OCI-LY1 (cell line): Measurements from ENCODE around the gene DLL4.

Experiments used
- H2AFZ ChIP-seq: fragments of 200-600 bp; sonication (generic), shearing (Covaris generic); 2 replicates; pipeline ENCODE4 v1.6.0; 2014; ENCODE audit warnings: antibody characterized with exemption, mild to moderate bottlenecking, low read length
- H3F3A ChIP-seq: fragments of 200-600 bp; sonication (generic), shearing (Covaris generic); 2 replicates; pipeline ENCODE4 v1.6.0; 2014; ENCODE audit warnings: mild to moderate bottlenecking, antibody characterized with exemption, low read length, moderate library complexity; ENCODE audit not compliant: insufficient read depth
- H3K27ac ChIP-seq: fragments of 200-600 bp; sonication (generic); 2 replicates; pipeline ENCODE4 v1.5.1; 2014; ENCODE audit warnings: low read length, mixed run types, mild to moderate bottlenecking, low read depth; ENCODE audit not compliant: poor library complexity, severe bottlenecking
- H3K27me3 ChIP-seq: fragments of 200-600 bp; sonication (generic); 2 replicates; pipeline ENCODE4 v1.6.0; 2014; ENCODE audit warnings: antibody characterized with exemption, mild to moderate bottlenecking, low read length, moderate library complexity; ENCODE audit not compliant: insufficient read depth
- H3K36me3 ChIP-seq: fragments of 200-600 bp; sonication (generic); 2 replicates; pipeline ENCODE4 v1.6.1; 2014; ENCODE audit warnings: mild to moderate bottlenecking, antibody characterized with exemption, low read length, moderate library complexity, mixed read lengths; ENCODE audit not compliant: insufficient read depth
- H3K4me1 ChIP-seq: fragments of 200-600 bp; sonication (generic); 2 replicates; pipeline ENCODE4 v1.5.1; 2014; ENCODE audit warnings: mild to moderate bottlenecking, low read length, moderate library complexity; ENCODE audit not compliant: insufficient read depth, severe bottlenecking
- H3K4me2 ChIP-seq: fragments of 200-600 bp; sonication (generic), shearing (Covaris generic); 2 replicates; pipeline ENCODE4 v1.6.1; 2014; ENCODE audit warnings: low read length
- H3K4me3 ChIP-seq: fragments of 200-600 bp; sonication (generic); 2 replicates; pipeline ENCODE4 v1.5.1; 2014; ENCODE audit warnings: low read length, low read depth, mild to moderate bottlenecking, mixed read lengths; ENCODE audit not compliant: poor library complexity, severe bottlenecking
- H3K79me2 ChIP-seq: fragments of 200-600 bp; shearing (Covaris generic); 2 replicates; pipeline ENCODE4 v1.6.1; 2016; ENCODE audit warnings: mixed run types, low read length, mixed read lengths; ENCODE audit not compliant: insufficient read depth
- H3K9ac ChIP-seq: fragments of 200-600 bp; sonication (generic), shearing (Covaris generic); 2 replicates; pipeline ENCODE4 v1.6.1; 2014; ENCODE audit warnings: mild to moderate bottlenecking, low read length, mixed read lengths
- H3K9me2 ChIP-seq: fragments of 200-600 bp; sonication (generic), shearing (Covaris generic); 2 replicates; pipeline ENCODE4 v1.6.1; 2014; ENCODE audit warnings: low read depth, mild to moderate bottlenecking, low read length, mixed read lengths
- H3K9me3 ChIP-seq: fragments of 200-600 bp; shearing (Covaris generic); 2 replicates; pipeline ENCODE4 v1.6.1; 2014; ENCODE audit warnings: low read length, mixed read lengths
- H4K20me1 ChIP-seq: fragments of 200-600 bp; sonication (generic), shearing (Covaris generic); 2 replicates; pipeline ENCODE4 v1.6.0; 2016; ENCODE audit warnings: mild to moderate bottlenecking, low read length; ENCODE audit not compliant: insufficient read depth
- EZH2 ChIP-seq: fragments of 200-600 bp; sonication (generic), shearing (Covaris generic); IDR thresholded peaks from 2 replicates; pipeline ENCODE4 v1.8.0; 2017; ENCODE audit warnings: borderline replicate concordance, mixed run types, mild to moderate bottlenecking, antibody characterized with exemption, low read length, moderate library complexity, mixed read lengths
- TF ChIP-seq, protein P1 (sequence below): fragments of 200-600 bp; sonication (generic), shearing (Covaris generic); IDR thresholded peaks from 2 replicates; pipeline ENCODE4 v1.5.1; 2017; ENCODE audit warnings: mild to moderate bottlenecking, antibody characterized with exemption, low read length, moderate library complexity, mixed read lengths

DLL4 gene

DNA sequence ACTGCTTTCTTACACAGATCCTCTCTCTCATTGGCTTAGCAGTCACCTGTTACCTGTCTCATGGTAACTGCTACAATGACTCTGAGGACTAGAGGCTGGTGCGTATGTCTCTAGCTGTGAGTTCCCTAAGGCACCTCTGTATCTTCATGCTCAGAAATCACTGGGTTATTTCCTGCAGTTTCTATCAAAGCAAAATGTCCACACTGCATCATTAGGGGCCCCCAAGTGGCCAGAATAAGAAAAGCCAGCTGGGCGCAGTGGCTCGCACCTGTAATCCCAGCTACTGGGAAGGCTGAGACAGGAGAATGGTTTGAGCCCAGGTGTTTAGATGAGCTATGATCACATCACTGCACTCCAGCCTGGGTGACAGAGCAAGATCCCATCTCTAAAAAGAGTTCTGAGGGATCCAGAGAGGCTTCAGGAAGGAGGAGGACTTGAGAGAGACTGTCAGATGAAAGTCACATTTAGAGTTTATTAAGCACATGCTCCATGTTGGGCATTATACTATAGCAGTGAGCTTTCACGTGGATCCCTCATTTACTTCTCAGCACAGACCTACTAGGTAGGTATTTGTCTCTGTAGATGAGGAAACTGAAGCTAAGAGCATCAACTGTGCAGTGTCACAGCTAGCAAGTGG lies 37.2 kb upstream of the DLL4 start:
- Histone ChIP-seq H3K9ac (no peak overlapping the region), H3K4me2 (no peak overlapping the region), H3K9me3 (no peaks in the 10 kb centered on the region), H3F3A (no peaks in the 10 kb centered on the region), H3K27me3 (no peaks in the 10 kb centered on the region; the same call in 1 of the 2 replicates), H3K4me1 (peaks cover 17% of the 10 kb centered on the region), H3K9me2 (no peaks in the 10 kb centered on the region), H3K4me3 (no peak overlapping the region), H4K20me1 (no peaks in the 10 kb centered on the region), H3K27ac (no peak overlapping the region), H3K36me3 (peaks cover 11% of the 10 kb centered on the region; the same call in 1 of the 2 replicates), H2AFZ (no peak overlapping the region), H3K79me2 (no peaks in the 10 kb centered on the region)
- no peak for TF ChIP-seq EZH2
- TF ChIP-seq, protein P1, sequence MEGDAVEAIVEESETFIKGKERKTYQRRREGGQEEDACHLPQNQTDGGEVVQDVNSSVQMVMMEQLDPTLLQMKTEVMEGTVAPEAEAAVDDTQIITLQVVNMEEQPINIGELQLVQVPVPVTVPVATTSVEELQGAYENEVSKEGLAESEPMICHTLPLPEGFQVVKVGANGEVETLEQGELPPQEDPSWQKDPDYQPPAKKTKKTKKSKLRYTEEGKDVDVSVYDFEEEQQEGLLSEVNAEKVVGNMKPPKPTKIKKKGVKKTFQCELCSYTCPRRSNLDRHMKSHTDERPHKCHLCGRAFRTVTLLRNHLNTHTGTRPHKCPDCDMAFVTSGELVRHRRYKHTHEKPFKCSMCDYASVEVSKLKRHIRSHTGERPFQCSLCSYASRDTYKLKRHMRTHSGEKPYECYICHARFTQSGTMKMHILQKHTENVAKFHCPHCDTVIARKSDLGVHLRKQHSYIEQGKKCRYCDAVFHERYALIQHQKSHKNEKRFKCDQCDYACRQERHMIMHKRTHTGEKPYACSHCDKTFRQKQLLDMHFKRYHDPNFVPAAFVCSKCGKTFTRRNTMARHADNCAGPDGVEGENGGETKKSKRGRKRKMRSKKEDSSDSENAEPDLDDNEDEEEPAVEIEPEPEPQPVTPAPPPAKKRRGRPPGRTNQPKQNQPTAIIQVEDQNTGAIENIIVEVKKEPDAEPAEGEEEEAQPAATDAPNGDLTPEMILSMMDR: peak; percentile 78

GRCh38 chr15:40892447-40893012 lies 36.6 kb upstream of the DLL4 start:
- Histone ChIP-seq H4K20me1 (no peaks in the 10 kb centered on the region), H3K4me2 (no peak overlapping the region), H3K4me3 (no peak overlapping the region), H3K9me3 (no peaks in the 10 kb centered on the region), H3K27ac (no peak overlapping the region), H3K9me2 (no peaks in the 10 kb centered on the region), H3K79me2 (no peaks in the 10 kb centered on the region), H3K27me3 (no peaks in the 10 kb centered on the region; the same call in 1 of the 2 replicates), H3K4me1 (peaks cover 17% of the 10 kb centered on the region), H3K36me3 (peaks cover 17% of the 10 kb centered on the region; the same call in 1 of the 2 replicates), H3K9ac (no peak overlapping the region), H2AFZ (no peak overlapping the region), H3F3A (no peaks in the 10 kb centered on the region)
- TF ChIP-seq, protein P1: no peak
- TF ChIP-seq EZH2: no peak

DNA sequence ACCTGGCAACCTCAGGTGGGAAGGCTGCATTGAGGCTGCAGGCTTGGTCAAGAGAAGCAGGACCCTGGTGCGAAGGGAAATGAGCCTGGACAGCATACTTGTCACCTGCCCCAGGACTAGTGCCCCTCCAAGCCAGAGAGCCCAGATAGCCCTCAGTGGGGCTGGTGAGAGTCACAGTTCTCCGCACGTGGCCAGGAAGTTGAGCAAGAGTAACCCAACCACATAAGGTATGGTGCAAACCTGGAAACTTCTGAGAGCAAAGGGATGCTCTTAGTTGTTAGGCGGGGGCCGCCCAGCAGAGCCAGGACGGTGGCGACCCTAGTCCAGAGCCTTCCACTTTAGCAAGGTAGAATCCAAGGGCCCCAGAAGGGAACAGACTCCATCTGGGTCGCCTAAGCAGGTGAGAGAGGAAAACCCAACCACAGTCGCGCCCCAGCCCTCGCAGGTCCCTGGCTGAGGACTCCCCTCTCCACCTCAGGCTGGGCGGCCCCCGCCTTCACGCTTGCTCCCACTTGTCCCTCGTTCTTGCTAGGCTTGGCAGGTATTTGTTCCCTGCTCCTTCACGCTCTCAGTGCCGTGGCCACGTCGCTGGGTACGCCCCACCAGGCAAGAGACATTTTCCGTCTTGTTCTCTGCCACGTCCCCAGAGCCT lies 36.0 kb upstream of the DLL4 start:
- no peaks in the 10 kb centered on the region for H3F3A ChIP-seq
- H3K79me2 ChIP-seq: no peaks in the 10 kb centered on the region
- peaks cover 17% of the 10 kb centered on the region for H3K4me1 ChIP-seq
- no peaks in the 10 kb centered on the region for H3K9me2 ChIP-seq
- H4K20me1 ChIP-seq: no peaks in the 10 kb centered on the region
- TF ChIP-seq EZH2: no peak
- TF ChIP-seq, protein P1: no peak
- no peak overlapping the region for H3K4me3 ChIP-seq
- H3K36me3 ChIP-seq: peaks cover 19% of the 10 kb centered on the region; the same call in 1 of the 2 replicates
- no peak overlapping the region for H3K27ac ChIP-seq
- no peaks in the 10 kb centered on the region for H3K9me3 ChIP-seq
- H3K4me2 ChIP-seq: no peak overlapping the region
- no peaks in the 10 kb centered on the region; the same call in 1 of the 2 replicates for H3K27me3 ChIP-seq
- no peak overlapping the region for H2AFZ ChIP-seq
- no peak overlapping the region; the same call in 1 of the 2 replicates for H3K9ac ChIP-seq
